Mucosa of descending colon (tissue), 3 donors: ENCODE data around the gene RAB33B. TPM values are rescaled to one million over a fixed set of nuclear protein-coding genes. Genes with fewer than 3 reads are reported as not detected.

Source experiments
- ATAC-seq: fragments of 200-7000 bp; cut with Tn5 transposase; one replicate; pipeline ENCODE4 v1.9.1; 2020; ENCODE audit warnings: mild to moderate bottlenecking, moderate library complexity
- DNase-seq, 3 donors: peaks; one replicate each; pipeline ENCODE4 v3.0.0-alpha.2; 2020
- H3K36me3 ChIP-seq: fragments of 200-600 bp; one replicate; pipeline ENCODE4 v1.8.0; 2021; ENCODE audit warnings: low read depth, mild to moderate bottlenecking
- H3K4me1 ChIP-seq: fragments of 200-600 bp; one replicate; pipeline ENCODE4 v1.8.0; 2021; ENCODE audit warnings: low read depth, mild to moderate bottlenecking
- H3K4me3 ChIP-seq: fragments of 200-600 bp; one replicate; pipeline ENCODE4 v1.8.0; 2021; ENCODE audit warnings: mild to moderate bottlenecking
- H3K9me3 ChIP-seq: fragments of 200-600 bp; one replicate; pipeline ENCODE4 v1.8.0; 2021; ENCODE audit warnings: mild to moderate bottlenecking
- intact Hi-C, 2 donors: fragments of 100-400 bp; cut with DNase I in 1 of 2; cut with micrococcal nuclease in 1 of 2; formaldehyde crosslinking; loops; one replicate each; pipeline versions ENCODE4 v1.11.0 to v1.11.1; 2022; cut with DNase I, micrococcal nuclease
- total RNA-seq, 3 donors: library from RNA; stranded (reverse); fragmentation: NEBNext Ultra II Directional in 2 of 3; extraction: Animal tissue kit (Norgen Biotek cat#: 25700) in 2 of 3; gene quantifications; one replicate each; pipeline versions ENCODE4 v1.2.1 to v1.2.4, GENCODE V29; 2021 to 2023
- TF ChIP-seq, protein P1 (sequence below): fragments of 200-600 bp; IDR thresholded peaks from one replicate; pipeline ENCODE4 v1.8.0; 2022; ENCODE audit warnings: antibody characterized with exemption, mild to moderate bottlenecking
- donor health status: DM: no; HTN: no; CAD: no; lungs with moderate emphysema.
- donor health status: DM: no; HTN: no; CAD: no.
- donor health status: DM: no; HTN: yes; CAD: no.

Gene RAB33B
- total RNA-seq, 3 donors from 2014 or later: 4.5 to 10.0 (median 5.4) TPM

DNA sequence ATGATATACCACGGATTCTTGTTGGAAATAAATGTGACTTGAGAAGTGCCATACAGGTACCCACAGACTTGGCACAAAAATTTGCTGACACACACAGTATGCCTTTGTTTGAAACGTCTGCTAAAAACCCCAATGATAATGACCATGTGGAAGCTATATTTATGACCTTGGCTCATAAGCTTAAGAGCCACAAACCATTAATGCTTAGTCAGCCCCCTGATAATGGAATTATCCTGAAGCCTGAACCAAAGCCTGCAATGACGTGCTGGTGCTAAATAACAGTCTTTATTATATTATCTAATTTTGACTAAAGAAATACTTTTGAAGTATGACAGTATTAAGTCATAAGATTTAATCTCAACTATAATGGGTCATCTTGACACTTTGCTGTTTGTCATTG lies 18.9 kb downstream of the RAB33B start:
- TF ChIP-seq, protein P1, sequence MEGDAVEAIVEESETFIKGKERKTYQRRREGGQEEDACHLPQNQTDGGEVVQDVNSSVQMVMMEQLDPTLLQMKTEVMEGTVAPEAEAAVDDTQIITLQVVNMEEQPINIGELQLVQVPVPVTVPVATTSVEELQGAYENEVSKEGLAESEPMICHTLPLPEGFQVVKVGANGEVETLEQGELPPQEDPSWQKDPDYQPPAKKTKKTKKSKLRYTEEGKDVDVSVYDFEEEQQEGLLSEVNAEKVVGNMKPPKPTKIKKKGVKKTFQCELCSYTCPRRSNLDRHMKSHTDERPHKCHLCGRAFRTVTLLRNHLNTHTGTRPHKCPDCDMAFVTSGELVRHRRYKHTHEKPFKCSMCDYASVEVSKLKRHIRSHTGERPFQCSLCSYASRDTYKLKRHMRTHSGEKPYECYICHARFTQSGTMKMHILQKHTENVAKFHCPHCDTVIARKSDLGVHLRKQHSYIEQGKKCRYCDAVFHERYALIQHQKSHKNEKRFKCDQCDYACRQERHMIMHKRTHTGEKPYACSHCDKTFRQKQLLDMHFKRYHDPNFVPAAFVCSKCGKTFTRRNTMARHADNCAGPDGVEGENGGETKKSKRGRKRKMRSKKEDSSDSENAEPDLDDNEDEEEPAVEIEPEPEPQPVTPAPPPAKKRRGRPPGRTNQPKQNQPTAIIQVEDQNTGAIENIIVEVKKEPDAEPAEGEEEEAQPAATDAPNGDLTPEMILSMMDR: no peak
- DNase-seq (no peak), ATAC-seq (no peak)
- intact Hi-C loops: no loop called here
- no peak overlapping the region for H3K4me3 ChIP-seq
- H3K4me1 ChIP-seq: no peaks in the 10 kb centered on the region
- H3K36me3 ChIP-seq: no peaks in the 10 kb centered on the region
- peaks cover 7% of the 10 kb centered on the region for H3K9me3 ChIP-seq

DNA sequence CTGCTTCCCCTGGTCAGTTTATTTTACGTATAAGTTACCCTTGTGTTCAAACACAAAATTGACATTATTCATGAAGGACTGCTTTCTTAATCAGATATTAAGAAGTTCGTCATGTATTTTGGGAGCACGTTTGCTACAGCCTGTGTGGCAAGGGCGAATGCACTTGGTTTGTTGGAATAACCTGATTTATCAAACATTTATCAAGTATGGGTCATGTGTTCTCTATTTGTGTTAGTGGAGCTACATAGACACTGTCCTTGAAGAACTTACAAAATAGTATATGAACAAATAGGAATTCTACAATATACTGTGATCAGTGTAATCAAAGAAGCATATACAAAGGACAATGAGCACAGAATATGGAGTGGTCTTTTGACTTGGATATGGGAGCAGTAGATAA lies 22.4 kb downstream of the RAB33B start:
- TF ChIP-seq, protein P1: no peak
- Histone ChIP-seq H3K9me3 (no peaks in the 10 kb centered on the region), H3K36me3 (no peaks in the 10 kb centered on the region), H3K4me3 (no peak overlapping the region), H3K4me1 (no peaks in the 10 kb centered on the region)
- intact Hi-C loops: no loop called here
- DNase-seq (no peak), ATAC-seq (no peak)

DNA sequence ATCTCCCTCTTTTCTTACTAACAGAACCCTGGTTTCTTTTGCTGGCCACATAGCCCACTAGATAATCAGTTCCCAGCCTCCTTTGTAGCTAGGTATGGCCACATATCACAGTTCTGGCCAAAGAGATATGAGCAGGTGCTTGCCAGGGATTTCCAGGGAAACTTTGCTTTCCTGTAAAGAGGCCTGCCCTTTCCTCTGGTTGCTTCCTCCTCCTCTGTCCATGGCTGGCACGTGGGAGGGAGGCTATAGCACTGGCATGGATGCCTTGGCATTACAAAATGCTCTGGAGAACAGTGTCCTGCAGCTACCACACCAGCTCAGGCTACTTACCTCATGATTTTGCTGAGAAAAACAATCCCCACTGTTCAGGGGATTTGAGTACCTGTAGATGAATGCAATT lies 27.5 kb downstream of the RAB33B start:
- no peaks in the 10 kb centered on the region for H3K9me3 ChIP-seq
- TF ChIP-seq, protein P1: no peak
- intact Hi-C loops: no loop called here
- DNase-seq: no peak
- no peak overlapping the region for H3K4me3 ChIP-seq
- no peaks in the 10 kb centered on the region for H3K4me1 ChIP-seq
- H3K36me3 ChIP-seq: no peaks in the 10 kb centered on the region
- no peak for ATAC-seq

DNA sequence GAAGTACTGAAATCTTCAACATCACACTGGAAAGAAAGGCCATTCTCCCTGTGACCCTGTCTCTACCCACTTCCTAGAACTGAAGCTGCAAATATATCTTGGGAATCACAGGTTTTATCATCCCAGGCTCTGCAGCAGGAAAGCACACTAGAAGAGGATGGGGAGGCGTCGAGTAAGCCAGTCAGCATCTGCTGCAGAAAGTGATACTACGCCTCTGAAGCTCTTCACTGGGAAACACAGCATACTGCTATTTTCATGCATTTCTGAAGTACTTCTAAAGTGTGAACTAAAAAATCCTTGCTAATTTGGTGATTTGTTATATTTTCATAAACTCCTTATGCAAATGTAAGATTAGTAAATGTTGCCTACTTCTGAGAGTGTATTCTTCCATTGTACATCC lies 29.1 kb downstream of the RAB33B start:
- H3K4me1 ChIP-seq: no peaks in the 10 kb centered on the region
- H3K9me3 ChIP-seq: no peaks in the 10 kb centered on the region
- no peak overlapping the region for H3K4me3 ChIP-seq
- no peaks in the 10 kb centered on the region for H3K36me3 ChIP-seq
- TF ChIP-seq, protein P1: no peak
- intact Hi-C loops: no loop called here
- ATAC-seq (no peak), DNase-seq (no peak)

DNA sequence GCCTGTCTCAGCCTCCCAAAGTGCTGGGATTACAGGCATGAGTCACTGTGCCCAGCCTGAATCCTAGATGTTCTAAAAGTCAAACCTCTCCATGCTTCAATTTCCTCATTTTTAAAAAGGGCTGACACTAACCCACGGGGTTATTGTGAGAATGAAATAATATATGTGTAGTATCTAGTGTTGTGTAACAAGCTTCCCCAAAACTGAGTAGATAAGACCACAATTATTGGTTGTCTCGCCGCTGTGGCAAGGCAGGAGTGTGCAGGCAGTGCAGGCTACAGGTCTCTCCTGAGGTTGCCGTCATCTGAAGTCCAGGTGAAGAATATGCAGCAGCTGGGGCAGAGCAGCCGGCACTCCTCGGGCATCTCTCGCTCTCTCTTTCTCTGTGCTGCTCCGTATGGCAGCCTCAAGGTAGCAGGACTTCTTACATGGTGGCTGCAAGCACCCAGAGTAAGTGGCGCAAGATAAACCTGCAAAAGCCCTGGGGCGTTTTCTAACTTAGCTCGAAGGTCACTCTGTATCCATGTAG lies 30.9 kb downstream of the RAB33B start:
- intact Hi-C loops: no loop called here
- DNase-seq (no peak), ATAC-seq (no peak)
- H3K9me3 ChIP-seq: no peaks in the 10 kb centered on the region
- no peak overlapping the region for H3K4me3 ChIP-seq
- H3K4me1 ChIP-seq: no peaks in the 10 kb centered on the region
- no peaks in the 10 kb centered on the region for H3K36me3 ChIP-seq
- TF ChIP-seq, protein P1: no peak

DNA sequence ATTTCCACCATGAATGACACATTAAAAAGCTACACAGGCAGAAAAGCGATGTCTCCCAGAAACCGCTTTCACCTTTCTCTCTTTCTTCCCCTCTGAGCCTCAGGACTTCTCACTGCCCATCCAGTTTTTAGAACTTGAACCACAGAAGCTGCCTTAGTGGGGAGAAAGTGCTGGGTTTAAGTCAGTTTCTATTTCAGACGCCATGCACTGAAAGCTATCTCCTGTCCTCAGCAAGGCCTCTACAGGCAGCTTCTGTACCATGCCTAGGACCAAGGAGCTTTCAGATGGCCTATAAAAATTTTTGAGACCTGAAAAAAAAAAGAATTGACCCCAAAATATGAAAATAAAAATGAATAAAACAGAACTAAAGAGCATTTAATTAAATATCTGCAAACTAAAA lies 34.5 kb downstream of the RAB33B start:
- no peak for DNase-seq
- no peak for ATAC-seq
- no peak overlapping the region for H3K4me3 ChIP-seq
- no peaks in the 10 kb centered on the region for H3K36me3 ChIP-seq
- no peaks in the 10 kb centered on the region for H3K4me1 ChIP-seq
- TF ChIP-seq, protein P1: no peak
- H3K9me3 ChIP-seq: no peaks in the 10 kb centered on the region
- intact Hi-C loops: no loop called here
